Calu3 (cell line): ENCODE data around the gene TRAF2. TPM values are rescaled to one million over a fixed set of nuclear protein-coding genes. Genes with fewer than 3 reads are reported as not detected.
"Not testable (repeated sequence)": the region's sequence is repeated elsewhere in the genome, so short reads cannot be mapped to it uniquely, and the experiment has no call there.

Experiments
- BruUV-seq: library from RNA; stranded (reverse); fragments of 400-500 nt; replicated peaks from 2 replicates; lab custom pipeline; 2021; lab: Mats Ljungman, UMichigan
- CTCF ChIA-PET: fragments of 300-600 bp; sonication (Branson Sonifier 250); formaldehyde crosslinking; loops from one replicate; lab custom pipeline; 2022; ENCODE audit warnings: antibody characterized with exemption; lab: Charles Lee
- DNase-seq: peaks from one replicate; pipeline ENCODE4 v3.0.0; 2022
- H3K27ac Mint-ChIP-seq: one replicate; pipeline ENCODE4 v1.8.0; 2022; ENCODE audit warnings: mixed read lengths; ENCODE audit not compliant: unreplicated experiment
- H3K27me3 Mint-ChIP-seq: one replicate; pipeline ENCODE4 v1.8.0; 2022; ENCODE audit warnings: mixed read lengths; ENCODE audit not compliant: unreplicated experiment
- H3K36me3 Mint-ChIP-seq: one replicate; pipeline ENCODE4 v1.8.0; 2022; ENCODE audit warnings: mild to moderate bottlenecking, moderate library complexity, mixed read lengths; ENCODE audit not compliant: insufficient read depth, unreplicated experiment
- H3K4me1 Mint-ChIP-seq: one replicate; pipeline ENCODE4 v1.8.0; 2022; ENCODE audit warnings: mild to moderate bottlenecking, low read depth, mixed read lengths; ENCODE audit not compliant: unreplicated experiment
- H3K4me3 Mint-ChIP-seq: one replicate; pipeline ENCODE4 v1.8.0; 2022; ENCODE audit warnings: mild to moderate bottlenecking, low read depth, moderate library complexity, mixed read lengths; ENCODE audit not compliant: unreplicated experiment
- H3K9me3 Mint-ChIP-seq: one replicate; pipeline ENCODE4 v1.8.0; 2022; ENCODE audit warnings: low read depth, mixed read lengths; ENCODE audit not compliant: unreplicated experiment
- intact Hi-C: fragments of 100-400 bp; cut with micrococcal nuclease; formaldehyde crosslinking; loops from one replicate; pipeline ENCODE4 v1.10.0; 2022; ENCODE audit not compliant: unreplicated experiment
- total RNA-seq: library from RNA; stranded (reverse); gene quantifications from 2 replicates; pipeline ENCODE4 v1.2.3, GENCODE V29; 2022
- TF ChIP-seq, protein P1 (sequence below): fragments of 200-600 bp; IDR thresholded peaks from one replicate; pipeline ENCODE4 v1.8.0; 2022; ENCODE audit warnings: antibody characterized with exemption; ENCODE audit not compliant: unreplicated experiment

The TRAF2 gene
- total RNA-seq, 1 experiment from 2014 or later = 50.5 TPM

DNA sequence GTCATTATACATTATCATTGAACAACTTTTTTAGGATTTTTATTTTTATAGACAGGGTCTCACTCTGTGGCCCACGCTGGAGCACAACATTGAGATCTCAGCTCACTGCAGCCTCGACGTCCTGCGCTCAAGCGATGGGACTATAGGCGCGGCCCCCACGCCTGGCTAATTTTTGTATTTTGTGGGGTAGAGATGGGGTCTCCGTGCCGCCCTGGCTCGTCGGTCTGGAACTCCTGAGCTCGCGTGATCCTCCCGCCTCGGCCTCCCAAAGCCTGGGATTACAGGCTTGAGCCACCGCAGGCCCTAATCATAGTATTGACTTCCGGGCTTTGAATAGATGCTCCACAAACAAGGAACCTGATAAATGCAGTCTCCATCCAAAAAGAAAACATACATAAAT is 18.8 kb upstream of the TRAF2 start:
- Mint-ChIP-seq H3K4me3 (no peak overlapping the region), H3K36me3 (peaks cover 27% of the 10 kb centered on the region), H3K9me3 (no peaks in the 10 kb centered on the region), H3K27ac (no peak overlapping the region), H3K4me1 (no peaks in the 10 kb centered on the region), H3K27me3 (no peaks in the 10 kb centered on the region)
- BruUV-seq = no TSS peak
- CTCF ChIA-PET = interaction anchor here (1.4 kb wide), 1 partner anchor 14 kb away, joined by 4 read pairs; no protein-coding TSS in a partner anchor
- no peak for DNase-seq
- intact Hi-C loops = no loop called here
- TF ChIP-seq, protein P1, sequence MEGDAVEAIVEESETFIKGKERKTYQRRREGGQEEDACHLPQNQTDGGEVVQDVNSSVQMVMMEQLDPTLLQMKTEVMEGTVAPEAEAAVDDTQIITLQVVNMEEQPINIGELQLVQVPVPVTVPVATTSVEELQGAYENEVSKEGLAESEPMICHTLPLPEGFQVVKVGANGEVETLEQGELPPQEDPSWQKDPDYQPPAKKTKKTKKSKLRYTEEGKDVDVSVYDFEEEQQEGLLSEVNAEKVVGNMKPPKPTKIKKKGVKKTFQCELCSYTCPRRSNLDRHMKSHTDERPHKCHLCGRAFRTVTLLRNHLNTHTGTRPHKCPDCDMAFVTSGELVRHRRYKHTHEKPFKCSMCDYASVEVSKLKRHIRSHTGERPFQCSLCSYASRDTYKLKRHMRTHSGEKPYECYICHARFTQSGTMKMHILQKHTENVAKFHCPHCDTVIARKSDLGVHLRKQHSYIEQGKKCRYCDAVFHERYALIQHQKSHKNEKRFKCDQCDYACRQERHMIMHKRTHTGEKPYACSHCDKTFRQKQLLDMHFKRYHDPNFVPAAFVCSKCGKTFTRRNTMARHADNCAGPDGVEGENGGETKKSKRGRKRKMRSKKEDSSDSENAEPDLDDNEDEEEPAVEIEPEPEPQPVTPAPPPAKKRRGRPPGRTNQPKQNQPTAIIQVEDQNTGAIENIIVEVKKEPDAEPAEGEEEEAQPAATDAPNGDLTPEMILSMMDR = no peak

DNA sequence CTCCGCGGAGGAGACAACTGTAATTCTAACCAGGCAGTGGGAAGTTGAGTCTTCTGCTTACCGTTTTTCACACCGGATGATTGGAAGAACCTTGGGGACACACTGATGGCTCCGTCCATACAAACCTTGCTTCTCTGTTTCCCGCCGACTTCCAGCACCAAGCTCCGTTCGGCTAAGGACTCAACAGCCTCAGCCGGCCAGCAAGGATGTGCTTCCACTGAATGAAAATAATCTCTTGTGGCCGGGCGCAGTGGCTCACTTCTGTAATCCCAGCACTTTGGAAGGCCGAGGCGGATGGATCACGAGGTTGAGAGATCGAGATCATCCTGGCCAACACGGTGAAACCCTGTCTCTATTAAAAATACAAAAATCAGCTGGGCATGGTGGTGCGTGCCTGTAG is 18.4 kb upstream of the TRAF2 start:
- H3K4me1 Mint-ChIP-seq = no peaks in the 10 kb centered on the region
- H3K27me3 Mint-ChIP-seq = no peaks in the 10 kb centered on the region
- TF ChIP-seq, protein P1 = no peak
- no peak overlapping the region for H3K27ac Mint-ChIP-seq
- H3K36me3 Mint-ChIP-seq = peaks cover 24% of the 10 kb centered on the region
- no TSS peak for BruUV-seq
- CTCF ChIA-PET = interaction anchor here (1.4 kb wide), 1 partner anchor 14 kb away, joined by 4 read pairs; no protein-coding TSS in a partner anchor
- intact Hi-C loops = no loop called here
- H3K9me3 Mint-ChIP-seq = no peaks in the 10 kb centered on the region
- no peak for DNase-seq
- no peak overlapping the region for H3K4me3 Mint-ChIP-seq

DNA sequence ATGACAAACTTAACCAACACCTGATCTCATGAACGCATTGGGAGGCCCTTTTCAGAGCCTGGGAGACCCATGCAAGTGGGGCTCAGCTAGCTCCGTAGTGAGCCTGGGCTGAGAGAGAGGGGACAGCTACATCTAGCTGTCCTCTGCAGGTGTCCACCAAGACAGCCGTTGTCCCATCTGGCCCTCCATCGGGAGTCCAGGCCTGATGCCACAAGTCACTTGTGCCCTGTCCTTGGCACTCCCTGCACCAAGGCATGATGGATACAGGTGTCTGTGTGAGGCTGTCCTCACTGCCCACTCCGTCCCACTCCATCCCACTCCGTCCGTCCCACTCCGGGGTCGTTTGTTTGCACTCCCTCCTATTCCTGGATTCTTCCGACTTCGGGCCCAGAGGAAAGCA is 17.7 kb upstream of the TRAF2 start:
- no peak for DNase-seq
- H3K4me1 Mint-ChIP-seq = no peaks in the 10 kb centered on the region
- H3K4me3 Mint-ChIP-seq = no peak overlapping the region
- H3K27ac Mint-ChIP-seq = no peak overlapping the region
- H3K9me3 Mint-ChIP-seq = no peaks in the 10 kb centered on the region
- CTCF ChIA-PET = no interaction called here
- intact Hi-C loops = no loop called here
- H3K36me3 Mint-ChIP-seq = peaks cover 24% of the 10 kb centered on the region
- H3K27me3 Mint-ChIP-seq = no peaks in the 10 kb centered on the region
- BruUV-seq = no TSS peak
- TF ChIP-seq, protein P1 = no peak

DNA sequence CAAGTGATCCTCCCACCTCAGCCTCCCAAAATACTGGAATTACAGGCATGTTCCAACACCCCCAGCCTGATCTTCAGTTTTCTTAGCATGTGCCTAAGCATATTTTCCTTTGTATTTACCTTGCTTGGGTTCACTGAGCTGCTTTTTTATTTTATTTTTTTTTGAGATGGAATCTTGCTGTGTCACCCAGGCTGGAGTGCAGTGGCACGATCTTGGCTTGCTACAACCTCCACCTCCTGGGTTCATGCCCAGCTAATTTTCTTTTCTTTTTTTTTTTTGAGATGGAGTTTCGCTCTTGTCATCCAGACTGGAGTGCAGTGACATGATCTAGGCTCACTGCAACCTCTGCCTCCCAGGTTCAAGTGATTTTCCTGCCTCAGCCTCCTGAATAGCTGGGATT is 16.7 kb upstream of the TRAF2 start:
- CTCF ChIA-PET, DNase-seq, H3K4me3 Mint-ChIP-seq, H3K9me3 Mint-ChIP-seq, H3K27ac Mint-ChIP-seq, intact Hi-C loops, H3K27me3 Mint-ChIP-seq, H3K4me1 Mint-ChIP-seq, BruUV-seq: not testable (repeated sequence)
- peaks cover 23% of the 10 kb centered on the region for H3K36me3 Mint-ChIP-seq

DNA sequence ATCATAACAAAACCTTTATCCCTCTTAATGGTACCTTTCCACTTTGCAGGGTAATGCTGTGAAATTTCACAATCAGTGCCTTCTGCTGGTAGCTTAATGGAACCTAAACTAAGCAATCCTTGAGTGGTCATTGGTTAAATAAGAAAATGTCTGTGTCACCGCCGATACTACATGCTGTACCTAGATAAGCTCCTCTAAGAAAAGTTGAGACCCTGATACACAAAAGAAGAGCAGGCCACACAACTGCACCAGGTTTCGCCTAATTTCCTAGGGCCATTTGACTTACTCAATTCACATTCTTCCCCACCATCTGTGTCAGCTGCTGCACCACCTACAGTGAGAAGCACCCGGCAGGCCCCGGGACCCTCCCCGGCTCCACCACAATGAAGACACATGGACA is 11.2 kb upstream of the TRAF2 start:
- CTCF ChIA-PET = no interaction called here
- no TSS peak for BruUV-seq

More for the DNA sequence above, 11.2 kb upstream of the TRAF2 start:
- Mint-ChIP-seq H3K4me3 (no peak overlapping the region), H3K4me1 (peaks cover 8% of the 10 kb centered on the region), H3K36me3 (no peaks in the 10 kb centered on the region), H3K9me3 (peaks cover 2% of the 10 kb centered on the region), H3K27me3 (no peaks in the 10 kb centered on the region), H3K27ac (no peak overlapping the region)
- no peak for DNase-seq
- intact Hi-C loops = no loop called here
- TF ChIP-seq, protein P1 = no peak
